ENCODE data around the gene NINL. TPM values are rescaled to one million over a fixed set of nuclear protein-coding genes. Genes with fewer than 3 reads are reported as not detected.
A peak's percentile ranks its signal among the peaks of the same experiment; 100 is the strongest.

The NINL gene
- total and polyA plus RNA-seq, 2 experiments from 2014 or later, result 26.4 to 61.3 TPM

DNA sequence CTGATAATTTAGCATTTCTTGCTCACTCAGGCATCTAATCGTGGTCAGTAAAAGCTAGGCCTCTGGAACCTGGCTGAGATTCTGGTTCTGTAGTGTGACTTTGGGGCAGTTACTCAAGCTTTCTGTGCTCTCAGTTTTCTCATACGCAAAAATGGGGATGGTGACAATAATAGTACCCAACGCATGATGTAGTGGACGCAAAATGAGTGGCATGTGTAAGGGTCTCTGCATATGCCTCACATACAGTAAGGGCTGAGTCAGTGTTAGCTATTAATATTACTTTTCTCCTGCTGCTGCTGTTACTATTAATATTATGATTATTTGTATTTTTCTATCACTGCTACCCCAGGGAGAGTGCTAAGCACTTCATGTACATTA is 177.2 kb downstream of the NINL start:
- TF ChIP-seq, protein P1, sequence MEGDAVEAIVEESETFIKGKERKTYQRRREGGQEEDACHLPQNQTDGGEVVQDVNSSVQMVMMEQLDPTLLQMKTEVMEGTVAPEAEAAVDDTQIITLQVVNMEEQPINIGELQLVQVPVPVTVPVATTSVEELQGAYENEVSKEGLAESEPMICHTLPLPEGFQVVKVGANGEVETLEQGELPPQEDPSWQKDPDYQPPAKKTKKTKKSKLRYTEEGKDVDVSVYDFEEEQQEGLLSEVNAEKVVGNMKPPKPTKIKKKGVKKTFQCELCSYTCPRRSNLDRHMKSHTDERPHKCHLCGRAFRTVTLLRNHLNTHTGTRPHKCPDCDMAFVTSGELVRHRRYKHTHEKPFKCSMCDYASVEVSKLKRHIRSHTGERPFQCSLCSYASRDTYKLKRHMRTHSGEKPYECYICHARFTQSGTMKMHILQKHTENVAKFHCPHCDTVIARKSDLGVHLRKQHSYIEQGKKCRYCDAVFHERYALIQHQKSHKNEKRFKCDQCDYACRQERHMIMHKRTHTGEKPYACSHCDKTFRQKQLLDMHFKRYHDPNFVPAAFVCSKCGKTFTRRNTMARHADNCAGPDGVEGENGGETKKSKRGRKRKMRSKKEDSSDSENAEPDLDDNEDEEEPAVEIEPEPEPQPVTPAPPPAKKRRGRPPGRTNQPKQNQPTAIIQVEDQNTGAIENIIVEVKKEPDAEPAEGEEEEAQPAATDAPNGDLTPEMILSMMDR (IDR thresholded peaks at IDR 0.05; ENCODE audit: low read depth, low read length), result no peak

DNA sequence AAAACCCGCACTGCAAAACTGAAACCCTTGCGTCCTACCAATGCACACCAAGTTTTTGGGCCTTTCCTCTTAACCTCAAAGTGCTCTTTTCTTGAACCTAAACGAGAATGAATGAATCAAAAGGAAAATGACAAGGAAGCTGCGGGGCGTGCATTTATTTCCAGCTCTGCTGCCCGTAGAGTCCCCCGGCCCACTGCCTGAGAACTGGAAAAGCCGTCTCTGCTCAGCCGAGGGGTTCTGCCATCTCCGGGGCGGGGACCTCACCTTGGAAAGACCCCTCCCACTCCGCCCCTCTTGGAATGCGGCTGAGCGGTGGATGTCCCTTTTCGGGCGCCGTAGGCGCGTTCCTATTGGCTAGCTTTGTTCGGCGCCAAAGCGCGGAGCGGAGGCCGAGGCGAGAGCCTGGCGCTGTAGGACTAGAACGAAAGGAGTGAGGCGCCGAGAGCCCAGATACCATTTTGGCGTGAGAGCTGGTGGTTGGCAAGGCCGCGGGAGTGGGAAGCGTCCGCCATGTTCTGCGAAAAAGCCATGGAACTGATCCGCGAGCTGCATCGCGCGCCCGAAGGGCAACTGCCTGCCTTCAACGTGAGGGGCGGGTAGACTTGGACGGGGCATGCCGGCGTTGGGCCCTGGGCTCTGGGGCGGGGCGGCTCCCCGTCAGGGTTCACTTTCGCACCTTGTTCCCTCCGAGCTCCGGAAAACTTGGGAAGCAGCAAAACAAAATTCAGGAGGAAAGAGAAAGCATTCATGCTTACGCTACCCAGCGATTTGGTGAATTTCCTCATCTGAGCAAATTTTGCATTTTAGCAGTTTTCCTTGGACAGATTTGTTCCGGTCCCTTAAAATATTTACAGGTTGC is 177.8 kb downstream of the NINL start, which contains the start of gene GINS1:
Gene GINS1, plus strand, starts transcription at position 363 of the 859 bp plus-strand sequence. Its CDS starts 148 bp downstream, at position 511.
- TF ChIP-seq, protein P1 (IDR thresholded peaks at IDR 0.05; ENCODE audit: low read depth, low read length), result no peak
- no peaks in the 10 kb centered on the region for H3K36me3 ChIP-seq
- H3K27ac ChIP-seq, result peak within 1 kb of the TSS; percentile 84
- no peaks in the 10 kb centered on the region for H3K27me3 ChIP-seq
- peak; percentile 90 to 93 for DNase-seq (ENCODE audit: low read depth in 1 of 2, low spot score in 1 of 2)
- peak within 1 kb of the TSS; percentile 69 for H3K4me3 ChIP-seq
- no peaks in the 10 kb centered on the region for H3K9me3 ChIP-seq (ENCODE audit: low read depth)
- H3K4me1 ChIP-seq (ENCODE audit: low read depth), result peaks cover 9% of the 10 kb centered on the region

More for the DNA sequence above, 177.2 kb downstream of the NINL start:
- Histone ChIP-seq H3K4me3 (peak overlapping the region; percentile 69), H3K27me3 (no peaks in the 10 kb centered on the region), H3K27ac (peak overlapping the region; percentile 84), H3K4me1 (ENCODE audit: low read depth) (peaks cover 9% of the 10 kb centered on the region), H3K9me3 (ENCODE audit: low read depth) (no peaks in the 10 kb centered on the region), H3K36me3 (no peaks in the 10 kb centered on the region)
- DNase-seq (ENCODE audit: low read depth in 1 of 2, low spot score in 1 of 2), result no peak

Other genes starting within 250 kb of the NINL start
- gene ABHD12, start 194.7 kb downstream of the NINL start, total RNA-seq, result 57.4 and 64.1 TPM in 2 replicates
- gene ABHD12, start 194.7 kb downstream of the NINL start, polyA plus RNA-seq, result 112 and 113 TPM in 2 replicates
- gene GINS1, start 177.9 kb downstream of the NINL start, total RNA-seq, result 9.6 and 13.4 TPM in 2 replicates
- 9.9 and 10.5 TPM in 2 replicates for gene GINS1, start 177.9 kb downstream of the NINL start, polyA plus RNA-seq
- gene NANP, start 38.5 kb upstream of the NINL start, total RNA-seq, result 3.1 and 3.7 TPM in 2 replicates
- 5.7 and 6.6 TPM in 2 replicates for gene NANP, start 38.5 kb upstream of the NINL start, polyA plus RNA-seq
- gene ZNF337, start 111.3 kb upstream of the NINL start, total RNA-seq, result 13.2 and 23.1 TPM in 2 replicates
- gene ZNF337, start 111.3 kb upstream of the NINL start, polyA plus RNA-seq, result 5.6 and 7.5 TPM in 2 replicates